NCI-H2171 treated with DMSO at 0.1 percent for 48 hours (cell line): ENCODE measurements around the gene SPPL3.
"Not testable (repeated sequence)": the region's sequence is repeated elsewhere in the genome, so short reads cannot be mapped to it uniquely, and the experiment has no call there.

Experiments
- DNase-seq: peaks from one replicate; lab custom pipeline; 2025; lab: John Stamatoyannopoulos, UW

SPPL3 gene

GRCh38 chr12:120844297-120844696 lies 59.9 kb downstream of the SPPL3 start:
- no peak for DNase-seq

- DNase-seq, result no peak
Observed at GRCh38 chr12:120843472-120843871, 60.7 kb downstream of the SPPL3 start.

- DNase-seq, result no peak
Observed at GRCh38 chr12:120842595-120842994, 61.6 kb downstream of the SPPL3 start.

- DNase-seq, result no peak
Observed at GRCh38 chr12:120841525-120841924, 62.6 kb downstream of the SPPL3 start.

GRCh38 chr12:120839503-120839902 lies 64.7 kb downstream of the SPPL3 start:
- DNase-seq, result no peak

- DNase-seq, result not testable (repeated sequence)
Observed at GRCh38 chr12:120838629-120839383, 65.4 kb downstream of the SPPL3 start.

GRCh38 chr12:120836114-120836684 lies 68.0 kb downstream of the SPPL3 start:
- DNase-seq, result no peak

- no peak for DNase-seq
Observed at GRCh38 chr12:120835657-120836056, 68.5 kb downstream of the SPPL3 start.

- no peak for DNase-seq
Observed at GRCh38 chr12:120835304-120835612, 68.9 kb downstream of the SPPL3 start.

- DNase-seq, result no peak
Observed at GRCh38 chr12:120834489-120835303, 69.5 kb downstream of the SPPL3 start.

- DNase-seq, result no peak
Observed at GRCh38 chr12:120833849-120834248, 70.3 kb downstream of the SPPL3 start.

- DNase-seq, result no peak
Observed at GRCh38 chr12:120832737-120833136, 71.4 kb downstream of the SPPL3 start.

- peak; percentile 21 for DNase-seq
Observed at GRCh38 chr12:120831648-120832267, 72.4 kb downstream of the SPPL3 start.

- DNase-seq, result no peak
Observed at GRCh38 chr12:120830966-120831365, 73.2 kb downstream of the SPPL3 start.

- DNase-seq, result no peak
Observed at GRCh38 chr12:120830052-120830940, 73.9 kb downstream of the SPPL3 start.

GRCh38 chr12:120826335-120826734 lies 77.8 kb downstream of the SPPL3 start:
- no peak for DNase-seq

GRCh38 chr12:120825337-120825736 lies 78.8 kb downstream of the SPPL3 start:
- no peak for DNase-seq

- DNase-seq, result no peak
Observed at GRCh38 chr12:120822832-120823503, 81.2 kb downstream of the SPPL3 start.

- DNase-seq, result no peak
Observed at GRCh38 chr12:120821878-120822277, 82.3 kb downstream of the SPPL3 start.

GRCh38 chr12:120820884-120821510 lies 83.2 kb downstream of the SPPL3 start:
- no peak for DNase-seq

GRCh38 chr12:120818416-120818815 lies 85.7 kb downstream of the SPPL3 start:
- DNase-seq, result no peak
